Measurements from ENCODE around the gene SH3PXD2A.

SH3PXD2A gene

GRCh38 chr10:103879831-103880230 lies 24.5 kb upstream of the SH3PXD2A start:
- DNase-seq (ENCODE audit: insufficient read length, low spot score) (no peak), FAIRE-seq (no peak)
- TF ChIP-seq SPI1 (IDR thresholded peaks at IDR 0.05; ENCODE audit: low read depth, low read length) (no peak), PAX5 (IDR thresholded peaks at IDR 0.05; ENCODE audit: insufficient read depth, low read length, severe bottlenecking) (no peak), TAF1 (IDR thresholded peaks at IDR 0.05; ENCODE audit: low read depth, low read length) (no peak), POLR2A (IDR thresholded peaks at IDR 0.05; ENCODE audit: low read depth, low read length) (no peak), POU2F2 (IDR thresholded peaks at IDR 0.05; ENCODE audit: low read depth, low read length) (no peak), POLR2AphosphoS5 (IDR thresholded peaks at IDR 0.05; ENCODE audit: low read depth, low read length) (no peak)

GRCh38 chr10:103879409-103879808 lies 24.0 kb upstream of the SH3PXD2A start:
- FAIRE-seq (no peak), DNase-seq (ENCODE audit: insufficient read length, low spot score) (no peak)
- TF ChIP-seq POLR2AphosphoS5 (IDR thresholded peaks at IDR 0.05; ENCODE audit: low read depth, low read length): no peak
- TF ChIP-seq POU2F2 (IDR thresholded peaks at IDR 0.05; ENCODE audit: low read depth, low read length): no peak
- TF ChIP-seq POLR2A (IDR thresholded peaks at IDR 0.05; ENCODE audit: low read depth, low read length): no peak
- no peak for TF ChIP-seq TAF1 (IDR thresholded peaks at IDR 0.05; ENCODE audit: low read depth, low read length)
- TF ChIP-seq SPI1 (IDR thresholded peaks at IDR 0.05; ENCODE audit: low read depth, low read length): no peak
- no peak for TF ChIP-seq PAX5 (IDR thresholded peaks at IDR 0.05; ENCODE audit: insufficient read depth, low read length, severe bottlenecking)

DNA sequence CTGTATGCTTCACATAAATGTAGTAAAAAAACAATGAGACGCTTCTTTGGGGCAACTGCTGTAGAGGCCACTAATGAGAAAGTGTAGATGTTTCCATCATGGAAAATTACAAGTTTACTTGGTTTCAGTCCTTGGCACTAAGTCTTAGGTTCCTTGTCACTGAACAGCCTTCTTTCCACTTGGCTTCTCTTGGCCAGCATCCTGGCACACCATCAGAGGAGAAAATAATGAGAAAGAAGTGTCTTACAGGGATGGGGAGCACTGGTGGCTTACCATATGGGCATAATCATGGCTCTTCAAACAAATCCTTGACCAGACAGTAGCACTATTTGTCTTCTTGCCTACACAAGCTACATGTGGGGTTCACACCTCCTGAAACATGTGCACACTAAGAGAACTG lies 22.5 kb upstream of the SH3PXD2A start:
- TF ChIP-seq PAX5 (IDR thresholded peaks at IDR 0.05; ENCODE audit: insufficient read depth, low read length, severe bottlenecking) (no peak), TAF1 (IDR thresholded peaks at IDR 0.05; ENCODE audit: low read depth, low read length) (no peak), POU2F2 (IDR thresholded peaks at IDR 0.05; ENCODE audit: low read depth, low read length) (no peak), POLR2A (IDR thresholded peaks at IDR 0.05; ENCODE audit: low read depth, low read length) (no peak), POLR2AphosphoS5 (IDR thresholded peaks at IDR 0.05; ENCODE audit: low read depth, low read length) (no peak), SPI1 (IDR thresholded peaks at IDR 0.05; ENCODE audit: low read depth, low read length) (no peak)
- FAIRE-seq: no peak
- no peak for DNase-seq (ENCODE audit: insufficient read length, low spot score)

- TF ChIP-seq PAX5 (IDR thresholded peaks at IDR 0.05; ENCODE audit: insufficient read depth, low read length, severe bottlenecking) (no peak), SPI1 (IDR thresholded peaks at IDR 0.05; ENCODE audit: low read depth, low read length) (no peak), POU2F2 (IDR thresholded peaks at IDR 0.05; ENCODE audit: low read depth, low read length) (no peak)
- FAIRE-seq: no peak
- DNase-seq (ENCODE audit: insufficient read length, low spot score): no peak
Measured at GRCh38 chr10:103876155-103876554, 20.8 kb upstream of the SH3PXD2A start.

DNA sequence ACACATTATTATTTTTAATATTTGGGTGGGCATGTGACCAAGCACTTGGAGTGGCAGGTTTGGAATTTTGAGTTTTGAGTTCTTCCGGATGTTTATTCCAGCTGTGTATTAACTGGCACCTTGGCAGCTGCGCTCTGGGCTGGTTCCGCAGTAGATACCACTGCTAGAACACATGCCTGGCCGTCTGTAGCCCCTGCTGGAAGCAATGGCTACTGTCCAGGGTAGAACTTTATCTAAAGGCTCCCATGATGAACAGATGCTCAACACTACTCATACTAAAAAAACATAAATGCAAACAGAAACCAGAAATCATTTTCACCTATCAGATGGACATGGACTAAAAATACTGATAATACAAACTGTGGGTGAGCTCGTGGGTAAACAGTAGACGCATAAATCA lies 19.4 kb upstream of the SH3PXD2A start:
- FAIRE-seq (no peak), DNase-seq (ENCODE audit: insufficient read length, low spot score) (no peak)
- TF ChIP-seq TAF1 (IDR thresholded peaks at IDR 0.05; ENCODE audit: low read depth, low read length) (no peak), SPI1 (IDR thresholded peaks at IDR 0.05; ENCODE audit: low read depth, low read length) (no peak), POU2F2 (IDR thresholded peaks at IDR 0.05; ENCODE audit: low read depth, low read length) (no peak), POLR2AphosphoS5 (IDR thresholded peaks at IDR 0.05; ENCODE audit: low read depth, low read length) (no peak), PAX5 (IDR thresholded peaks at IDR 0.05; ENCODE audit: insufficient read depth, low read length, severe bottlenecking) (no peak), POLR2A (IDR thresholded peaks at IDR 0.05; ENCODE audit: low read depth, low read length) (no peak)

GRCh38 chr10:103872137-103872931 lies 17.0 kb upstream of the SH3PXD2A start:
- peak; percentile 74 for FAIRE-seq
- no peak for TF ChIP-seq SPI1 (IDR thresholded peaks at IDR 0.05; ENCODE audit: low read depth, low read length)
- DNase-seq (ENCODE audit: insufficient read length, low spot score): no peak

DNA sequence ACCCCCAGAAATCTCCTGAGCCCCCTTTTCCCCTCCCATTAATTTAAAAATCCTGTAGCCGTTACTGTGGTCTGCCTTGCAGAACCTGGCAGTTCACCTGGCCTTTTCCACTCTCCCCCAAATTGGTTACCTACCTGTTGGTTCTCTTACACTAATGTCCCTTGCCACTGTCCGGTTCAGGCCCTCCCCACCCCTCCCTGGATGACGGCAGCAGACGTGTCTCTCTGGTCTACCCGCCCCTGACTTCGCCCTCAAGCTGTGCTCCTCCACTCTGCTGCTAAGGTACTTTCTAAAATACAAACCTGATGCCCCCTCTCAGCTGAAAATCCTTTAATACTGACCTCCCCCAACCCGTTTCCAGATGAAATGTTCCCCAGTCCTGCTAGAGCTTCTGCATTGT lies 15.6 kb upstream of the SH3PXD2A start:
- no peak for FAIRE-seq
- no peak for DNase-seq (ENCODE audit: insufficient read length, low spot score)
- TF ChIP-seq POLR2AphosphoS5 (IDR thresholded peaks at IDR 0.05; ENCODE audit: low read depth, low read length): no peak
- TF ChIP-seq PAX5 (IDR thresholded peaks at IDR 0.05; ENCODE audit: insufficient read depth, low read length, severe bottlenecking): no peak
- TF ChIP-seq POU2F2 (IDR thresholded peaks at IDR 0.05; ENCODE audit: low read depth, low read length): no peak
- TF ChIP-seq SPI1 (IDR thresholded peaks at IDR 0.05; ENCODE audit: low read depth, low read length): no peak
- no peak for TF ChIP-seq POLR2A (IDR thresholded peaks at IDR 0.05; ENCODE audit: low read depth, low read length)
- no peak for TF ChIP-seq TAF1 (IDR thresholded peaks at IDR 0.05; ENCODE audit: low read depth, low read length)

DNA sequence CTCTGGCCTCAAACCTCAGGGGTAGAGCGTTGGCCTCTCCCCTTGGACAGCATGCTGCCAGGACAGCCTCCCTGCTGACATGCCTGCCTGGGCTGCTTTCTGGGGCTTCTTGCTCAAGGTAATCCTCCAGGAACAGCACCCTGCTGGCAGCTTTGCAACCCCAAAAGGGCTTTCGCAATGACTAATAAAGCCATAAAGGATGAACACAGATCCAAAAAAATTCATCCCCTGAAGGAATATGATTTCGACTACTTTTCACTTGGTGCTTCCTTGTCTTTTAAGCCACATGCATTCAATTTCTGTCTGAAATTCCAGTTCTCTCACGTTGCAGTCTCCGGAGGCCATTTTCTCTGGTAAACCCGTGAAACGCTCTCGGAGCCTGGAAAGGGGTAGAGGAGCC lies 15.1 kb upstream of the SH3PXD2A start:
- DNase-seq (ENCODE audit: insufficient read length, low spot score) (no peak), FAIRE-seq (no peak)
- TF ChIP-seq POLR2A (IDR thresholded peaks at IDR 0.05; ENCODE audit: low read depth, low read length) (no peak), TAF1 (IDR thresholded peaks at IDR 0.05; ENCODE audit: low read depth, low read length) (no peak), POU2F2 (IDR thresholded peaks at IDR 0.05; ENCODE audit: low read depth, low read length) (no peak), POLR2AphosphoS5 (IDR thresholded peaks at IDR 0.05; ENCODE audit: low read depth, low read length) (no peak), SPI1 (IDR thresholded peaks at IDR 0.05; ENCODE audit: low read depth, low read length) (no peak), PAX5 (IDR thresholded peaks at IDR 0.05; ENCODE audit: insufficient read depth, low read length, severe bottlenecking) (no peak)

DNA sequence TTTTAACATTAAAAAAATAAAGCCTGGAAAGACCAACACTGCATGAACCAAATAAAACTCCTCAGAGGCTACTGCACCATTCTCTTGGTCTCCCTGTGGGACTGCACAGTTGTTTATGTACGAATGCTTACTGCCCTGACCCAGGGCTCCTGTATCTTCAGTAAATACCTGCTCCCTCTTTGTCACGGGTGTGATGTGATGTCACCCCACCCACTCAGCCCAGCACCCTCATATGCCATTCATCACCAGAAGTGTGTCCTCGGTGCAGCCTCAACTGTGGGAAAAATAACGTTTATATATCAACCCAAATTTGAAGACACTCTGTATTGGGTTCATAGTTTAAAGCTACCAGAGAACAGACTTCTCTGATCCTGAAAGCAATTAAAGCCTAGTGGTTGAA lies 14.0 kb upstream of the SH3PXD2A start:
- FAIRE-seq: peak; percentile 48
- DNase-seq (ENCODE audit: insufficient read length, low spot score): no peak
- TF ChIP-seq POU2F2 (IDR thresholded peaks at IDR 0.05; ENCODE audit: low read depth, low read length) (no peak), SPI1 (IDR thresholded peaks at IDR 0.05; ENCODE audit: low read depth, low read length) (no peak), POLR2AphosphoS5 (IDR thresholded peaks at IDR 0.05; ENCODE audit: low read depth, low read length) (no peak), POLR2A (IDR thresholded peaks at IDR 0.05; ENCODE audit: low read depth, low read length) (no peak), TAF1 (IDR thresholded peaks at IDR 0.05; ENCODE audit: low read depth, low read length) (no peak), PAX5 (IDR thresholded peaks at IDR 0.05; ENCODE audit: insufficient read depth, low read length, severe bottlenecking) (no peak)

GRCh38 chr10:103868200-103868599 lies 12.8 kb upstream of the SH3PXD2A start:
- FAIRE-seq: no peak
- no peak for DNase-seq (ENCODE audit: insufficient read length, low spot score)
- TF ChIP-seq POLR2AphosphoS5 (IDR thresholded peaks at IDR 0.05; ENCODE audit: low read depth, low read length) (no peak), POU2F2 (IDR thresholded peaks at IDR 0.05; ENCODE audit: low read depth, low read length) (no peak), POLR2A (IDR thresholded peaks at IDR 0.05; ENCODE audit: low read depth, low read length) (no peak), PAX5 (IDR thresholded peaks at IDR 0.05; ENCODE audit: insufficient read depth, low read length, severe bottlenecking) (no peak), TAF1 (IDR thresholded peaks at IDR 0.05; ENCODE audit: low read depth, low read length) (no peak), SPI1 (IDR thresholded peaks at IDR 0.05; ENCODE audit: low read depth, low read length) (no peak)

Measured in GM12891 (cell line).